Bladder microvascular endothelial cell (primary cell): ENCODE data around the gene KRTAP10-11. TPM values are rescaled to one million over a fixed set of nuclear protein-coding genes. Genes with fewer than 3 reads are reported as not detected.

ENCODE experiments used
- total RNA-seq: library from RNA; depleted of rRNA; stranded (reverse); fragments of >200 nt; gene quantifications from 2 replicates; pipeline ENCODE4 v1.2.3, GENCODE V29; 2014

Gene KRTAP10-11, protein sequence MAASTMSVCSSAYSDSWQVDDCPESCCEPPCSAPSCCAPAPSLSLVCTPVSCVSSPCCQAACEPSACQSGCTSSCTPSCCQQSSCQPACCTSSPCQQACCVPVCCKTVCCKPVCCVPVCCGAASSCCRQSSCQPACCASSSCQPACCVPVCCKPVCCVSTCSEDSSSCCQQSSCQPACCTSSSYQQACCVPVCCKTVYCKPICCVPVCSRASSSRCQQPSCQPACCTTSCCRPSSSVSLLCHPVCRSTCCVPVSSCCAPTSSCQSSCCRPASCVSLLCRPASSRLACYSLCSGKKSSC
- not detected in 2 replicates for total RNA-seq

GRCh38 chr21:44646366-44647221 lies at the start of gene KRTAP10-11:
TSS of gene KRTAP10-11 (plus strand) at chr21:44646414. CDS start at chr21:44646459, 45 bp downstream.

GRCh38 chr21:44600118-44600978 lies 45.9 kb upstream of the KRTAP10-11 start, which contains the start of gene KRTAP10-7:
TSS of gene KRTAP10-7 (plus strand) at chr21:44600597. CDS start at chr21:44600622, 25 bp downstream.

GRCh38 chr21:44612029-44612486 lies 34.2 kb upstream of the KRTAP10-11 start, which contains the start of gene KRTAP10-8:
TSS of gene KRTAP10-8 (plus strand) at chr21:44612079. CDS start at chr21:44612101, 22 bp downstream.

DNA sequence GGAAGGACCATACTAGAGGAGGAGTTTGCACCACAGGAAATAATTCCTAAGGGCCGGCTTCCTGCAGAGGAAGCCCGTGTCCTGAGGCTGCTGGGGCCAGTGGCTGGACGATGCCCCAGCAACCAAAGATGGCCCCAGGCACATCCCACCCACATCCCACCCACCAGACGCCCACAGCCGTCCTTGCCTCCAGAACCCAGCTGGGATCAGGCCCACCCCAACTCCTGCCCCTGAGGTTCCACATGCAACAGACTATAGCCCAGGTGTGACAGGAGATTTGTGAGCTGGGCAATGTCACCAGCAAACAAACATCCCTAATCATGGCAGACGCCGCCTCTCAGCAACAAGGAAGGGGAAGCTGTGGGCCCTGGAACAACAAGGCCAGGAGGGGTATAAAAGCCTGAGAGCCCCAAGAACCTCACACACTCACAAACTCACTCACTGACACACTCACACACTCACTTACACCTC lies 19.5 kb upstream of the KRTAP10-11 start, which contains the start of gene KRTAP10-9:
Gene KRTAP10-9 (plus strand): TSS at position 421 of the 471 bp plus-strand sequence. CDS start 79 bp downstream, outside the sequence.

GRCh38 chr21:44637018-44637850 lies 9.0 kb upstream of the KRTAP10-11 start, which contains the start of gene KRTAP10-10:
TSS of gene KRTAP10-10 (plus strand) at chr21:44637356. CDS start at chr21:44637418, 62 bp downstream.

GRCh38 chr21:44654576-44655175 lies 8.5 kb downstream of the KRTAP10-11 start, which contains the start of gene KRTAP12-4:
TSS of gene KRTAP12-4 (minus strand) at chr21:44654659. CDS start at chr21:44654614, 45 bp downstream.

GRCh38 chr21:44657635-44658540 lies 11.7 kb downstream of the KRTAP10-11 start, which contains the start of gene KRTAP12-3:
TSS of gene KRTAP12-3 (plus strand) at chr21:44657932. CDS start at chr21:44657980, 48 bp downstream.

DNA sequence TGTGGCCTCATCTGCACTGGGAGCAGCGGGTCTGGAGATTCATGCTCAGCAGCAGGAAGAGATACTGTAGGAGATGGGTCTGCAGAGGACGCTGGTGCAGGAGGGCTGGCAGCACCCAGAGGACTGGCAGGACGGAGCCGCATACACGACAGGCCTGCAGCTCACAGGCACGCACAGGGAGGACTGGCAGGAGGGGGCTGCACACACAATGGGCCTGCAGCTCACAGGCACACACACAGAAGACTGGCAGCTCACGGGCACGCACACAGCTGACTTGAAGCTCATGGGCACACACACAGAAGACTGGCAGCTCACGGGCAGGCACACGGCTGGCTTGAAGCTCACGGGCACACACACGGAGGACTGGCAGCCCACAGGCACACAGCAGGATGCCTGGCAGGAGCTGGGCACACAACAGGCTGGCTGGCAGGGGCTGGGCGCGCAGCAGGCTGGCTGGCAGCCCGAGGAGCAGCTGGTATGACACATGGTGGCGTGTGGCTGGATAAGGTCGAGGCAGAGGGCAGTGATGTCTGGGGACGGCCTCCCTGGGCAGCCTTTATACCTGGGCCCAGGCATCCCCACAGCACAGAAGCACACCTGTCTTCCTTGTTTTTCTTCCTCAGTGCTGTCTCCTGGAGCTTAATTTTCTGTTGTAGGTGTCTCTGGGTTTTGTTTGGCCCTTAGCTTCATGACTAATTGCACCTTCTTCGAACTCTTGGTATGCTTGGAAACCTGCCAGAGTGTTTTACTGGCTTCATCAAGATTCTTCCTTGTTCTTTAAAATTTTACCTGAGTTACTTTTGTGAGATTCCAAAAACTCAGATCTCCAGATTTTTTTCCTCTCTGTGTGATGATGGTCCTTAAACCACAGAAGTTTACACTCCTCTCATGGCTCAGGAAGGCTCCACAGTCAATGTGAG lies 20.4 kb downstream of the KRTAP10-11 start, which contains the start of gene KRTAP12-2:
Gene KRTAP12-2 (minus strand): TSS at position 527 of the 920 bp plus-strand sequence. CDS start 41 bp downstream, at position 486.

GRCh38 chr21:44681861-44682579 lies 35.8 kb downstream of the KRTAP10-11 start, which contains the start of gene KRTAP12-1:
TSS of gene KRTAP12-1 (minus strand) at chr21:44682163. CDS start at chr21:44682123, 40 bp downstream.

Other genes with a start within 250 kb of the KRTAP10-11 start
- 0.97 and 2.0 TPM in 2 replicates for gene LRRC3, start 190.9 kb upstream of the KRTAP10-11 start, total RNA-seq
- not detected in 2 replicates for gene KRTAP10-1, start 106.2 kb upstream of the KRTAP10-11 start, total RNA-seq
- gene KRTAP10-2, start 94.9 kb upstream of the KRTAP10-11 start, total RNA-seq: not detected in 2 replicates
- gene KRTAP10-3, start 87.6 kb upstream of the KRTAP10-11 start, total RNA-seq: not detected in 2 replicates
- not detected in 2 replicates for gene KRTAP10-4, start 72.7 kb upstream of the KRTAP10-11 start, total RNA-seq
- not detected in 2 replicates for gene KRTAP10-5, start 65.8 kb upstream of the KRTAP10-11 start, total RNA-seq
- gene KRTAP10-6, start 53.9 kb upstream of the KRTAP10-11 start, total RNA-seq: not detected in 2 replicates
- gene KRTAP10-7, start 45.8 kb upstream of the KRTAP10-11 start, total RNA-seq: not detected in 2 replicates
- not detected in 2 replicates for gene KRTAP10-8, start 34.3 kb upstream of the KRTAP10-11 start, total RNA-seq
- not detected in 2 replicates for gene KRTAP10-9, start 19.3 kb upstream of the KRTAP10-11 start, total RNA-seq
- gene KRTAP10-10, start 9.1 kb upstream of the KRTAP10-11 start, total RNA-seq: not detected in 2 replicates
- gene KRTAP12-4, start 8.2 kb downstream of the KRTAP10-11 start, total RNA-seq: not detected in 2 replicates
- gene KRTAP12-3, start 11.5 kb downstream of the KRTAP10-11 start, total RNA-seq: not detected in 2 replicates
- gene KRTAP12-2, start 20.5 kb downstream of the KRTAP10-11 start, total RNA-seq: not detected in 2 replicates
- gene KRTAP12-1, start 35.7 kb downstream of the KRTAP10-11 start, total RNA-seq: not detected in 2 replicates
- gene KRTAP10-12, start 50.8 kb downstream of the KRTAP10-11 start, total RNA-seq: not detected in 2 replicates
- gene TSPEAR, start 65.2 kb downstream of the KRTAP10-11 start, total RNA-seq: 0.19 TPM in 1 of 2 replicates, not detected in the other
- 61.2 and 109 TPM in 2 replicates for gene UBE2G2, start 155.4 kb downstream of the KRTAP10-11 start, total RNA-seq
- 77.9 and 93.5 TPM in 2 replicates for gene SUMO3, start 171.6 kb downstream of the KRTAP10-11 start, total RNA-seq
- gene PTTG1IP, start 227.3 kb downstream of the KRTAP10-11 start, total RNA-seq: 258 and 494 TPM in 2 replicates